GM06990 (cell line): Measurements from ENCODE around the gene ABHD16A.
"Not testable (repeated sequence)": the region's sequence is repeated elsewhere in the genome, so short reads cannot be mapped to it uniquely, and the experiment has no call there.

Source experiments
- DNase-seq: peaks from one replicate; pipeline ENCODE4 v3.0.0-alpha.2; 2011; ENCODE audit not compliant: insufficient read length; ENCODE audit errors: extremely low read depth
- H3K27me3 ChIP-seq: replicated peaks from 2 replicates; pipeline ENCODE4 v1.6.0; 2011; ENCODE audit warnings: low read length; ENCODE audit not compliant: control insufficient read depth, insufficient read depth
- H3K36me3 ChIP-seq: 2 replicates; pipeline ENCODE4 v1.5.1; 2011; ENCODE audit warnings: low read length; ENCODE audit not compliant: control insufficient read depth, insufficient read depth
- H3K4me3 ChIP-seq: replicated peaks from 2 replicates; pipeline ENCODE4 v1.5.1; 2011; ENCODE audit warnings: low read depth, mild to moderate bottlenecking, control low read depth, low read length
- CTCF ChIP-seq: IDR thresholded peaks from 2 replicates; pipeline ENCODE4 v1.5.1; 2011; ENCODE audit warnings: low read length, control low read depth, mild to moderate bottlenecking, inconsistent platforms; ENCODE audit not compliant: insufficient read depth, poor library complexity, severe bottlenecking

Gene ABHD16A

DNA sequence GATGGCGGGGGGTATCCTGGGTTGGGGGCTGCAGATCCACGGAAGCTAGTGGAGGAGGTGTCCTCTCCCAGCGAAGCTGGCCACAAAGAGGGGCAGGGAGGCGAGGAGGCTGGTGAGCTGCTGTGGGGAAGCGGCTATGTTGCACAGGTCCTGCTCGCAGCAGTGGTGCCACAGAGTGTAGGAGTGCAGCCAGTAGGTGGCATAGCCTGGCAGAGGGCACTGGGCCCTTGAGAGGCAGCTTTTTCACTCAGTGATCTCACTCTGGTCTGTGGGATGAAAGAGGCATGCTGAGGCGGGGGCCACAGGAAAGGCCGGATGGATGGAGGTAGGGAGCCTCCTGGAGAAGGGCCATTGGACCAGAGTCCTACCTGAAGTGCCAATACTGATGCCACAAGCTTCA is 9.2 kb upstream of the ABHD16A start:
- Histone ChIP-seq H3K27me3 (no peaks in the 10 kb centered on the region; the same call in 1 of the 2 replicates), H3K4me3 (no peak overlapping the region), H3K36me3 (no peaks in the 10 kb centered on the region)
- peak; percentile 21 for TF ChIP-seq CTCF
- DNase-seq, result no peak

- no peak for DNase-seq
- no peaks in the 10 kb centered on the region; the same call in 1 of the 2 replicates for H3K27me3 ChIP-seq
- no peak for TF ChIP-seq CTCF
- no peak overlapping the region for H3K4me3 ChIP-seq
- no peaks in the 10 kb centered on the region for H3K36me3 ChIP-seq
These were observed 8.1 kb upstream of the ABHD16A start for GRCh38 chr6:31711233-31711632.

- no peaks in the 10 kb centered on the region; the same call in 1 of the 2 replicates for H3K27me3 ChIP-seq
- H3K4me3 ChIP-seq, result no peak overlapping the region
- no peak for TF ChIP-seq CTCF
- no peak for DNase-seq
- H3K36me3 ChIP-seq, result no peaks in the 10 kb centered on the region
These were observed 7.5 kb upstream of the ABHD16A start for GRCh38 chr6:31710523-31711219.

GRCh38 chr6:31709157-31709556 is 6.0 kb upstream of the ABHD16A start:
- not testable (repeated sequence) for H3K27me3 ChIP-seq, DNase-seq, H3K36me3 ChIP-seq, H3K4me3 ChIP-seq

GRCh38 chr6:31708224-31708623 is 5.1 kb upstream of the ABHD16A start:
- H3K36me3 ChIP-seq, result no peaks in the 10 kb centered on the region
- no peak for TF ChIP-seq CTCF
- no peaks in the 10 kb centered on the region; the same call in 1 of the 2 replicates for H3K27me3 ChIP-seq
- H3K4me3 ChIP-seq, result no peak overlapping the region
- no peak for DNase-seq

DNA sequence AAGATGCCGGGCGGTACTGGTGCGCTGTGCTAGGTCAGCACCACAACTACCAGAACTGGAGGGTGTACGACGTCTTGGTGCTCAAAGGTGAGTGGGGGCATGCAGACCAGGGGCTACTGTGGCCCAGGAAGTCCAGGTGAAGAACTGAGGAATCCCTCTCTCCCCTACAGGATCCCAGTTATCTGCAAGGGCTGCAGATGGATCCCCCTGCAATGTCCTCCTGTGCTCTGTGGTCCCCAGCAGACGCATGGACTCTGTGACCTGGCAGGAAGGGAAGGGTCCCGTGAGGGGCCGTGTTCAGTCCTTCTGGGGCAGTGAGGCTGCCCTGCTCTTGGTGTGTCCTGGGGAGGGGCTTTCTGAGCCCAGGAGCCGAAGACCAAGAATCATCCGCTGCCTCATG is 4.6 kb upstream of the ABHD16A start:
- H3K27me3 ChIP-seq, result no peaks in the 10 kb centered on the region; the same call in 1 of the 2 replicates
- H3K36me3 ChIP-seq, result no peaks in the 10 kb centered on the region
- no peak for TF ChIP-seq CTCF
- DNase-seq, result no peak
- H3K4me3 ChIP-seq, result no peak overlapping the region
